C4-2B (cell line): Measurements from ENCODE around the gene DENND1A.

Source experiments
- ZFX ChIP-seq: fragments of 450-650 bp; IDR thresholded peaks from 2 replicates; pipeline ENCODE4 v1.6.1; 2017
- TF ChIP-seq, protein P1 (sequence below): fragments of 450-650 bp; conservative IDR thresholded peaks from 2 replicates; pipeline ENCODE4 v1.5.1; 2017; ENCODE audit warnings: mild to moderate bottlenecking

GRCh38 chr9:123656565-123656964 lies 273.4 kb downstream of the DENND1A start:
- TF ChIP-seq, protein P1, sequence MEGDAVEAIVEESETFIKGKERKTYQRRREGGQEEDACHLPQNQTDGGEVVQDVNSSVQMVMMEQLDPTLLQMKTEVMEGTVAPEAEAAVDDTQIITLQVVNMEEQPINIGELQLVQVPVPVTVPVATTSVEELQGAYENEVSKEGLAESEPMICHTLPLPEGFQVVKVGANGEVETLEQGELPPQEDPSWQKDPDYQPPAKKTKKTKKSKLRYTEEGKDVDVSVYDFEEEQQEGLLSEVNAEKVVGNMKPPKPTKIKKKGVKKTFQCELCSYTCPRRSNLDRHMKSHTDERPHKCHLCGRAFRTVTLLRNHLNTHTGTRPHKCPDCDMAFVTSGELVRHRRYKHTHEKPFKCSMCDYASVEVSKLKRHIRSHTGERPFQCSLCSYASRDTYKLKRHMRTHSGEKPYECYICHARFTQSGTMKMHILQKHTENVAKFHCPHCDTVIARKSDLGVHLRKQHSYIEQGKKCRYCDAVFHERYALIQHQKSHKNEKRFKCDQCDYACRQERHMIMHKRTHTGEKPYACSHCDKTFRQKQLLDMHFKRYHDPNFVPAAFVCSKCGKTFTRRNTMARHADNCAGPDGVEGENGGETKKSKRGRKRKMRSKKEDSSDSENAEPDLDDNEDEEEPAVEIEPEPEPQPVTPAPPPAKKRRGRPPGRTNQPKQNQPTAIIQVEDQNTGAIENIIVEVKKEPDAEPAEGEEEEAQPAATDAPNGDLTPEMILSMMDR: no peak
- no peak for TF ChIP-seq ZFX
